ENCODE measurements around the gene GPR149. TPM values are rescaled to one million over a fixed set of nuclear protein-coding genes. Genes with fewer than 3 reads are reported as not detected.
"Not testable (repeated sequence)": the region's sequence is repeated elsewhere in the genome, so short reads cannot be mapped to it uniquely, and the experiment has no call there.

Gene GPR149
- total RNA-seq (not detected), total RNA-seq (0 reads per million in 29 experiments)
- total RNA-seq (2013) = not detected

GRCh38 chr3:154430014-154430413, at the start of gene GPR149:
TSS of gene GPR149 (minus strand) at chr3:154430190. CDS start at chr3:154429615, 575 bp downstream.
- H3K36me3 Mint-ChIP-seq = no peaks in the 10 kb centered on the region
- Histone ChIP-seq H3K36me3 (ENCODE audit: control insufficient read depth in 2 of 2, extremely low read depth in 1 of 2, insufficient read depth in 1 of 2, low read length in 1 of 2) (no peaks in the 10 kb centered on the region), H3K27ac (ENCODE audit: low read length) (no peak within 1 kb of the TSS), H3K9me3 (no peaks in the 10 kb centered on the region), H3K27me3 (replicated peaks in 1 of 2; ENCODE audit: control insufficient read depth in 2 of 2, extremely low read depth in 1 of 2, insufficient read depth in 2 of 2, low read length in 1 of 2) (peaks cover 11 to 20% of the 10 kb centered on the region in 2 experiments), H3K4me1 (ENCODE audit: control insufficient read depth in 1 of 2, extremely low read depth in 1 of 2, insufficient read depth in 2 of 2, low read length in 2 of 2) (no peaks in the 10 kb centered on the region), H3K4me3 (ENCODE audit: control insufficient read depth in 1 of 2, extremely low read depth in 1 of 2, low read length in 1 of 2) (no peak within 1 kb of the TSS)
- H3K4me3 Mint-ChIP-seq = no peak within 1 kb of the TSS
- POLR2A ChIA-PET = no interaction called here
- H3K27me3 Mint-ChIP-seq = peaks cover 34 to 44% of the 10 kb centered on the region in 2 donors
- ATAC-seq (replicated peaks in 1 of 4) = no peak
- peaks cover 0 to 4% (median 0%) of the 10 kb centered on the region in 3 donors for H3K4me1 Mint-ChIP-seq
- 49% methylated on average over 6 of the region's 7 CpGs for WGBS (ENCODE audit: insufficient coverage)
- H3K27ac Mint-ChIP-seq = no peak within 1 kb of the TSS
- CTCF ChIA-PET = no interaction called here
- no peaks in the 10 kb centered on the region for H3K9me3 Mint-ChIP-seq
- no peak for DNase-seq

- POLR2A ChIA-PET = no interaction called here
- DNase-seq (no peak), ATAC-seq (replicated peaks in 1 of 4) (no peak)
- H3K9me3 ChIP-seq = no peaks in the 10 kb centered on the region
- H3K36me3 Mint-ChIP-seq = no peaks in the 10 kb centered on the region
- peaks cover 0 to 4% (median 2%) of the 10 kb centered on the region in 3 donors for H3K9me3 Mint-ChIP-seq
- no peak overlapping the region for H3K4me3 ChIP-seq (ENCODE audit: control insufficient read depth in 1 of 2, extremely low read depth in 1 of 2, low read length in 1 of 2)
- H3K27me3 ChIP-seq (replicated peaks in 1 of 2; ENCODE audit: control insufficient read depth in 2 of 2, extremely low read depth in 1 of 2, insufficient read depth in 2 of 2, low read length in 1 of 2) = no peaks in the 10 kb centered on the region
- H3K36me3 ChIP-seq (ENCODE audit: control insufficient read depth in 2 of 2, extremely low read depth in 1 of 2, insufficient read depth in 1 of 2, low read length in 1 of 2) = no peaks in the 10 kb centered on the region
- H3K4me1 Mint-ChIP-seq = no peaks in the 10 kb centered on the region
- H3K27ac ChIP-seq (ENCODE audit: low read length) = no peak overlapping the region
- H3K4me1 ChIP-seq (ENCODE audit: control insufficient read depth in 1 of 2, extremely low read depth in 1 of 2, insufficient read depth in 2 of 2, low read length in 2 of 2) = no peaks in the 10 kb centered on the region
- H3K4me3 Mint-ChIP-seq = no peak overlapping the region
- no peak overlapping the region for H3K27ac Mint-ChIP-seq
- peaks cover 0 to 1% of the 10 kb centered on the region in 2 donors for H3K27me3 Mint-ChIP-seq
- CTCF ChIA-PET = no interaction called here
These were observed 43.8 kb upstream of the GPR149 start for GRCh38 chr3:154473769-154474168.

GRCh38 chr3:154469585-154469984, 39.6 kb upstream of the GPR149 start:
- H3K27me3 Mint-ChIP-seq = peaks cover 0 to 7% of the 10 kb centered on the region in 2 donors
- no peaks in the 10 kb centered on the region for H3K9me3 ChIP-seq
- H3K27me3 ChIP-seq (replicated peaks in 1 of 2; ENCODE audit: control insufficient read depth in 2 of 2, extremely low read depth in 1 of 2, insufficient read depth in 2 of 2, low read length in 1 of 2) = no peaks in the 10 kb centered on the region
- DNase-seq (no peak), ATAC-seq (replicated peaks in 1 of 4) (no peak)
- H3K36me3 ChIP-seq (ENCODE audit: control insufficient read depth in 2 of 2, extremely low read depth in 1 of 2, insufficient read depth in 1 of 2, low read length in 1 of 2) = no peaks in the 10 kb centered on the region
- no peaks in the 10 kb centered on the region for H3K4me1 ChIP-seq (ENCODE audit: control insufficient read depth in 1 of 2, extremely low read depth in 1 of 2, insufficient read depth in 2 of 2, low read length in 2 of 2)
- no peaks in the 10 kb centered on the region for H3K36me3 Mint-ChIP-seq
- H3K27ac ChIP-seq (ENCODE audit: low read length) = no peak overlapping the region
- no peak overlapping the region for H3K4me3 ChIP-seq (ENCODE audit: control insufficient read depth in 1 of 2, extremely low read depth in 1 of 2, low read length in 1 of 2)
- ChIA-PET CTCF (no interaction called here), POLR2A (no interaction called here)
- H3K4me3 Mint-ChIP-seq = no peak overlapping the region
- 83% methylated on average over 1 of the region's 1 CpG for WGBS (ENCODE audit: insufficient coverage)
- H3K9me3 Mint-ChIP-seq = peaks cover 0 to 4% (median 2%) of the 10 kb centered on the region in 3 donors
- H3K4me1 Mint-ChIP-seq = no peaks in the 10 kb centered on the region
- no peak overlapping the region for H3K27ac Mint-ChIP-seq

- no peaks in the 10 kb centered on the region for H3K36me3 ChIP-seq (ENCODE audit: control insufficient read depth in 2 of 2, extremely low read depth in 1 of 2, insufficient read depth in 1 of 2, low read length in 1 of 2)
- Mint-ChIP-seq H3K9me3 (no peaks in the 10 kb centered on the region), H3K4me1 (no peaks in the 10 kb centered on the region), H3K27ac (no peak overlapping the region), H3K4me3 (no peak overlapping the region), H3K36me3 (no peaks in the 10 kb centered on the region), H3K27me3 (peaks cover 4 to 7% of the 10 kb centered on the region in 2 donors)
- no peaks in the 10 kb centered on the region for H3K27me3 ChIP-seq (replicated peaks in 1 of 2; ENCODE audit: control insufficient read depth in 2 of 2, extremely low read depth in 1 of 2, insufficient read depth in 2 of 2, low read length in 1 of 2)
- no peaks in the 10 kb centered on the region for H3K9me3 ChIP-seq
- no peak overlapping the region for H3K27ac ChIP-seq (ENCODE audit: low read length)
- ATAC-seq (replicated peaks in 1 of 4) (no peak), DNase-seq (no peak)
- ChIA-PET POLR2A (no interaction called here), CTCF (no interaction called here)
- H3K4me3 ChIP-seq (ENCODE audit: control insufficient read depth in 1 of 2, extremely low read depth in 1 of 2, low read length in 1 of 2) = no peak overlapping the region
- H3K4me1 ChIP-seq (ENCODE audit: control insufficient read depth in 1 of 2, extremely low read depth in 1 of 2, insufficient read depth in 2 of 2, low read length in 2 of 2) = no peaks in the 10 kb centered on the region
These were observed 34.6 kb upstream of the GPR149 start for GRCh38 chr3:154464440-154465190.

- no peaks in the 10 kb centered on the region for H3K27me3 Mint-ChIP-seq
- no peaks in the 10 kb centered on the region for H3K27me3 ChIP-seq (replicated peaks in 1 of 2; ENCODE audit: control insufficient read depth in 2 of 2, extremely low read depth in 1 of 2, insufficient read depth in 2 of 2, low read length in 1 of 2)
- peaks cover 0 to 5% (median 0%) of the 10 kb centered on the region in 3 donors for H3K9me3 Mint-ChIP-seq
- H3K4me1 ChIP-seq (ENCODE audit: control insufficient read depth in 1 of 2, extremely low read depth in 1 of 2, insufficient read depth in 2 of 2, low read length in 2 of 2) = no peaks in the 10 kb centered on the region
- H3K36me3 Mint-ChIP-seq = no peaks in the 10 kb centered on the region
- no peak overlapping the region for H3K4me3 Mint-ChIP-seq
- 80% methylated on average over 1 of the region's 2 CpGs for WGBS (ENCODE audit: insufficient coverage)
- DNase-seq (no peak), ATAC-seq (replicated peaks in 1 of 4) (no peak)
- POLR2A ChIA-PET = no interaction called here
- no peaks in the 10 kb centered on the region for H3K9me3 ChIP-seq
- H3K27ac Mint-ChIP-seq = no peak overlapping the region
- no peak overlapping the region for H3K4me3 ChIP-seq (ENCODE audit: control insufficient read depth in 1 of 2, extremely low read depth in 1 of 2, low read length in 1 of 2)
- H3K4me1 Mint-ChIP-seq = no peaks in the 10 kb centered on the region
- no peak overlapping the region for H3K27ac ChIP-seq (ENCODE audit: low read length)
- CTCF ChIA-PET = no interaction called here
- no peaks in the 10 kb centered on the region for H3K36me3 ChIP-seq (ENCODE audit: control insufficient read depth in 2 of 2, extremely low read depth in 1 of 2, insufficient read depth in 1 of 2, low read length in 1 of 2)
These were observed 28.6 kb upstream of the GPR149 start for GRCh38 chr3:154458560-154458959.

GRCh38 chr3:154439081-154439480, 9.1 kb upstream of the GPR149 start:
- not testable (repeated sequence) for H3K27me3 ChIP-seq (replicated peaks in 1 of 2; ENCODE audit: control insufficient read depth in 2 of 2, extremely low read depth in 1 of 2, insufficient read depth in 2 of 2, low read length in 1 of 2); H3K36me3 ChIP-seq (ENCODE audit: control insufficient read depth in 2 of 2, extremely low read depth in 1 of 2, insufficient read depth in 1 of 2, low read length in 1 of 2)
- WGBS (ENCODE audit: insufficient coverage) = 79% methylated on average over 9 of the region's 12 CpGs

GRCh38 chr3:154431043-154431442, 1.1 kb upstream of the GPR149 start:
- POLR2A ChIA-PET = no interaction called here
- ATAC-seq (replicated peaks in 1 of 4) = no peak
- WGBS (ENCODE audit: insufficient coverage) = no CpG with 5 or more reads among the region's 2 CpGs

More at GRCh38 chr3:154439081-154439480, 9.1 kb upstream of the GPR149 start:
- H3K4me3 Mint-ChIP-seq; ATAC-seq (replicated peaks in 1 of 4); POLR2A ChIA-PET; H3K4me1 Mint-ChIP-seq; H3K27ac ChIP-seq (ENCODE audit: low read length); H3K4me3 ChIP-seq (ENCODE audit: control insufficient read depth in 1 of 2, extremely low read depth in 1 of 2, low read length in 1 of 2); H3K9me3 ChIP-seq; H3K27ac Mint-ChIP-seq; DNase-seq; H3K36me3 Mint-ChIP-seq; H3K27me3 Mint-ChIP-seq; H3K4me1 ChIP-seq (ENCODE audit: control insufficient read depth in 1 of 2, extremely low read depth in 1 of 2, insufficient read depth in 2 of 2, low read length in 2 of 2); H3K9me3 Mint-ChIP-seq; CTCF ChIA-PET: not testable (repeated sequence)

More at GRCh38 chr3:154431043-154431442, 1.1 kb upstream of the GPR149 start:
- Mint-ChIP-seq H3K9me3 (no peaks in the 10 kb centered on the region), H3K27ac (no peak overlapping the region), H3K4me1 (peaks cover 0 to 4% (median 0%) of the 10 kb centered on the region in 3 donors), H3K27me3 (peaks cover 34 to 40% of the 10 kb centered on the region in 2 donors), H3K36me3 (no peaks in the 10 kb centered on the region), H3K4me3 (no peak overlapping the region)
- Histone ChIP-seq H3K9me3 (no peaks in the 10 kb centered on the region), H3K4me3 (ENCODE audit: control insufficient read depth in 1 of 2, extremely low read depth in 1 of 2, low read length in 1 of 2) (no peak overlapping the region), H3K36me3 (ENCODE audit: control insufficient read depth in 2 of 2, extremely low read depth in 1 of 2, insufficient read depth in 1 of 2, low read length in 1 of 2) (no peaks in the 10 kb centered on the region), H3K27ac (ENCODE audit: low read length) (no peak overlapping the region), H3K27me3 (replicated peaks in 1 of 2; ENCODE audit: control insufficient read depth in 2 of 2, extremely low read depth in 1 of 2, insufficient read depth in 2 of 2, low read length in 1 of 2) (peaks cover 11 to 20% of the 10 kb centered on the region in 2 experiments), H3K4me1 (ENCODE audit: control insufficient read depth in 1 of 2, extremely low read depth in 1 of 2, insufficient read depth in 2 of 2, low read length in 2 of 2) (no peaks in the 10 kb centered on the region)
- DNase-seq = no peak
- CTCF ChIA-PET = no interaction called here
